Heart left ventricle (tissue), 13 donors: ENCODE results near the gene TLCD5.

ENCODE experiments used
- CTCF ChIP-seq, 12 donors: fragments of 200-600 bp; sonication (generic) in 4 of 12; IDR thresholded peaks; one replicate each; pipeline versions ENCODE4 v1.5.0 to v1.8.0; 2018 to 2022; ENCODE audit warnings: antibody characterized with exemption in 12 of 12, mild to moderate bottlenecking in 5 of 12
- POLR2A ChIP-seq, 2 donors: fragments of 450-650 bp; IDR thresholded peaks; one replicate each; pipeline ENCODE4 v1.6.1; 2017; ENCODE audit warnings: antibody characterized with exemption in 2 of 2, mild to moderate bottlenecking in 2 of 2, moderate library complexity in 2 of 2
- donor health status: ischemic (EF 13 %, LVEDD 7.1; RV severe dilation, severe dysfunction).
- donor health status: DM: no; HTN: yes; CAD: no.
- donor health status: DM: no; HTN: no; CAD: no.
- donor health status: ischemic (EF 25% LVEDD 6.9; RV normal size, moderate dysfunction).
- donor health status: ischemic (EF 25% LVEDD 5.7; RV mildly dilated, moderate dysfunction).
- donor health status: ischemic (EF 35%, LVEDD 5.7; RV mildly dilated, moderate dysfunction).
- donor health status: nonischemic (EF 11% LVEDD 7.7; RV severe dilation, severe dysfunction).
- donor health status: DM: yes; HTN: yes; CAD: no.
- donor health status: PGD.
- donor health status: ischemic (EF 29% LVEDD 5.4; RV normal size, mild dysfunction).
- donor health status: nonischemic (EF 23%, LVEDD 6.1; RV moderate dilation, normal function).

GRCh38 chr11:120317689-120318480 lies 7.2 kb upstream of the TLCD5 start:
- TF ChIP-seq CTCF (IDR thresholded peaks at IDR 0.05) (no peak), POLR2A (IDR thresholded peaks at IDR 0.05) (no peak)
